A549 (cell line): ENCODE data around the gene SIGLEC9. TPM values are rescaled to one million over a fixed set of nuclear protein-coding genes. Genes with fewer than 3 reads are reported as not detected.

Source experiments
- ATAC-seq, 2 experiments: fragments of 200-7000 bp in 1 of 2; fragments of >200 bp in 1 of 2; cut with Nextera tagmentation in 1 of 2; cut with Tn5 transposase in 1 of 2; 3 replicates each; pipeline versions ENCODE4 v1.8.0 to v1.9.1; 2018 to 2020; ENCODE audit warnings: mild to moderate bottlenecking in 1 of 2, moderate library complexity in 1 of 2
- CTCF ChIA-PET: fragments of 300-600 bp; sonication (Branson Sonifier 250); formaldehyde crosslinking; extraction: SDS; loops from one replicate; lab custom pipeline; 2021; ENCODE audit warnings: antibody characterized with exemption, inconsistent platforms; lab: Yijun Ruan, JAX
- POLR2A ChIA-PET: fragments of 350-600 bp; formaldehyde crosslinking; extraction: SDS; loops from one replicate; lab custom pipeline; 2021; ENCODE audit warnings: antibody characterized with exemption, inconsistent platforms; lab: Yijun Ruan, JAX
- DNase-seq, 2 experiments: peaks; one replicate each; pipeline versions ENCODE4 v3.0.0 to v3.0.0-alpha.2; 2011 to 2016; ENCODE audit warnings: low read depth in 1 of 2, low spot score in 1 of 2
- FAIRE-seq: peaks from 2 replicates; lab custom pipeline; 2011; peaks lifted over from hg19 to GRCh38; lab: Jason Lieb, UNC
- H3K27ac ChIP-seq, 2 experiments: fragments of >200 bp; sonication (Bioruptor Twin); formaldehyde crosslinking; 3 replicates each; pipeline ENCODE4 v1.5.1; 2016 to 2017
- H3K4me1 ChIP-seq: fragments of >200 bp; sonication (Bioruptor Twin); formaldehyde crosslinking; 3 replicates; pipeline ENCODE4 v1.6.1; 2016
- H3K4me2 ChIP-seq: fragments of >200 bp; sonication (Bioruptor Twin); formaldehyde crosslinking; 3 replicates; pipeline ENCODE4 v1.6.1; 2016
- H3K4me3 ChIP-seq: fragments of >200 bp; sonication (Bioruptor Twin); formaldehyde crosslinking; 3 replicates; pipeline ENCODE4 v1.5.1; 2016
- H3K9me3 ChIP-seq: fragments of >200 bp; sonication (Bioruptor Twin); formaldehyde crosslinking; 3 replicates; pipeline ENCODE4 v1.6.1; 2016
- BCL3 ChIP-seq: fragments of >200 bp; sonication (Bioruptor Twin); formaldehyde crosslinking; IDR thresholded peaks from 3 replicates; pipeline ENCODE4 v1.6.1; 2016
- CBX8 ChIP-seq: fragments of 200-600 bp; sonication (generic); IDR thresholded peaks from 2 replicates; pipeline ENCODE4 v1.6.1; 2016
- CEBPB ChIP-seq, 2 experiments: fragments of >200 bp in 1 of 2; sonication (Bioruptor Twin) in 1 of 2; formaldehyde crosslinking in 1 of 2; IDR thresholded peaks; 2 replicates each; pipeline ENCODE4 v1.6.1; 2012 to 2016
- ESRRA ChIP-seq: fragments of 150-350 bp; IDR thresholded peaks from 2 replicates; pipeline ENCODE4 v1.6.1; 2014; ENCODE audit warnings: mild to moderate bottlenecking, low read length, borderline replicate concordance
- GATA3 ChIP-seq: IDR thresholded peaks from 2 replicates; pipeline ENCODE4 v1.6.1; 2012; ENCODE audit warnings: borderline replicate concordance
- HES2 ChIP-seq: fragments of >200 bp; sonication (Bioruptor Twin); formaldehyde crosslinking; IDR thresholded peaks from 2 replicates; pipeline ENCODE4 v1.6.1; 2016
- HMGXB4 ChIP-seq: fragments of 250-450 bp; sonication (Bioruptor Pico); IDR thresholded peaks from 2 replicates; pipeline ENCODE4 v1.5.0; 2021; ENCODE audit warnings: mild to moderate bottlenecking, moderate library complexity, borderline replicate concordance
- HOXB5 ChIP-seq: fragments of 250-450 bp; sonication (Bioruptor Pico); IDR thresholded peaks from 2 replicates; pipeline ENCODE4 v1.5.0; 2020; ENCODE audit warnings: mild to moderate bottlenecking, moderate library complexity
- JUN ChIP-seq, 2 experiments: fragments of >200 bp; sonication (Bioruptor Twin); formaldehyde crosslinking; IDR thresholded peaks; 2 replicates in 1 of 2; 3 replicates in 1 of 2; pipeline ENCODE4 v1.6.1; 2016 to 2017
- KDM1A ChIP-seq: fragments of 200-600 bp; sonication (generic); IDR thresholded peaks from 2 replicates; pipeline ENCODE4 v1.6.1; 2016; ENCODE audit warnings: low read depth, mild to moderate bottlenecking
- MAFK ChIP-seq: fragments of 450-650 bp; IDR thresholded peaks from 2 replicates; pipeline ENCODE4 v1.6.1; 2014; ENCODE audit not compliant: partially characterized antibody
- MAZ ChIP-seq: fragments of 150-350 bp; IDR thresholded peaks from 2 replicates; pipeline ENCODE4 v1.6.1; 2014; ENCODE audit warnings: antibody characterized with exemption, low read depth, low read length, borderline replicate concordance
- PBX3 ChIP-seq: IDR thresholded peaks from 2 replicates; pipeline ENCODE4 v1.6.1; 2012
- PHF8 ChIP-seq: fragments of 200-600 bp; sonication (generic); IDR thresholded peaks from 2 replicates; pipeline ENCODE4 v1.6.1; 2016; ENCODE audit warnings: low read depth, mild to moderate bottlenecking, antibody characterized with exemption, moderate library complexity, borderline replicate concordance
- RARB ChIP-seq: fragments of 250-450 bp; sonication (Bioruptor Pico); IDR thresholded peaks from 2 replicates; pipeline ENCODE4 v1.8.0; 2021; ENCODE audit warnings: mild to moderate bottlenecking, moderate library complexity
- RCOR1 ChIP-seq: fragments of 150-350 bp; IDR thresholded peaks from 2 replicates; pipeline ENCODE4 v1.6.1; 2014; ENCODE audit warnings: antibody characterized with exemption, low read length, low read depth
- RNF2 ChIP-seq: fragments of 200-600 bp; sonication (generic); IDR thresholded peaks from 2 replicates; pipeline ENCODE4 v1.6.1; 2016; ENCODE audit warnings: low read depth, mild to moderate bottlenecking, antibody characterized with exemption, moderate library complexity, borderline replicate concordance
- SREBF2 ChIP-seq: fragments of 450-650 bp; IDR thresholded peaks from 2 replicates; pipeline ENCODE4 v1.6.1; 2014; ENCODE audit warnings: mild to moderate bottlenecking, moderate library complexity
- ZFP36 ChIP-seq: fragments of 450-650 bp; IDR thresholded peaks from 2 replicates; pipeline ENCODE4 v1.6.1; 2014; ENCODE audit warnings: borderline replicate concordance; ENCODE audit not compliant: partially characterized antibody
- ZNF302 ChIP-seq: fragments of 250-450 bp; sonication (Bioruptor Pico); IDR thresholded peaks from 2 replicates; pipeline ENCODE4 v1.9.0; 2021; ENCODE audit warnings: inconsistent platforms, mild to moderate bottlenecking, moderate library complexity
- WGBS: methylation state at CpG from one replicate; pipeline ENCODE4 v1.1.6; 2017; ENCODE audit errors: missing lambda C conversion rate; 5-methylcytosine and 5-hydroxymethylcytosine counted together
- polyA plus RNA-seq, 4 experiments: library from polyadenylated mRNA; depleted of rRNA in 3 of 4; stranded (reverse); fragments of >200 nt; fragmentation: RNase III in 1 of 4; extraction: RNeasy Plus Mini Kit Qiagen cat#74134 plus additional on column Dnase treatment in 1 of 4; gene quantifications; 2 replicates in 3 of 4; 3 replicates in 1 of 4; pipeline ENCODE4 v1.2.3, GENCODE V29; 2011 to 2017
- TF ChIP-seq, protein P1 (sequence below): IDR thresholded peaks from 2 replicates; pipeline ENCODE4 v1.6.1; 2012

The SIGLEC9 gene
- polyA plus RNA-seq, 2 of the 4 experiments (the other 2 are of a cell fraction): not detected

- 26% methylated on average over 8 of the region's 8 CpGs for WGBS
- no peak overlapping the region for H3K4me2 ChIP-seq
- no peak overlapping the region for H3K4me3 ChIP-seq
- TF ChIP-seq RNF2 (no peak), GATA3 (no peak), MAZ (no peak), ESRRA (no peak), ZNF302 (CRISPR knock-in tag) (no peak), MAFK (no peak), KDM1A (no peak), CEBPB (IDR thresholded peaks at IDR 0.05) (no peak), HES2 (no peak)
- TF ChIP-seq, all 56 proteins: peak for 0
- FAIRE-seq (peak; percentile 43), DNase-seq (no peak), ATAC-seq (no peak)
- Histone ChIP-seq H3K27ac (no peak overlapping the region), H3K9me3 (peaks cover 21% of the 10 kb centered on the region), H3K4me1 (no peaks in the 10 kb centered on the region)
- CTCF ChIA-PET: interaction anchor here (1.4 kb wide), 1 partner anchor 32 kb away, joined by 3 read pairs; no protein-coding TSS in a partner anchor
- POLR2A ChIA-PET: interaction anchor here (1.2 kb wide), 1 partner anchor 10 kb away, joined by 3 read pairs; no protein-coding TSS in a partner anchor
These were observed 11.5 kb downstream of the SIGLEC9 start for GRCh38 chr19:51135986-51136762.

DNA sequence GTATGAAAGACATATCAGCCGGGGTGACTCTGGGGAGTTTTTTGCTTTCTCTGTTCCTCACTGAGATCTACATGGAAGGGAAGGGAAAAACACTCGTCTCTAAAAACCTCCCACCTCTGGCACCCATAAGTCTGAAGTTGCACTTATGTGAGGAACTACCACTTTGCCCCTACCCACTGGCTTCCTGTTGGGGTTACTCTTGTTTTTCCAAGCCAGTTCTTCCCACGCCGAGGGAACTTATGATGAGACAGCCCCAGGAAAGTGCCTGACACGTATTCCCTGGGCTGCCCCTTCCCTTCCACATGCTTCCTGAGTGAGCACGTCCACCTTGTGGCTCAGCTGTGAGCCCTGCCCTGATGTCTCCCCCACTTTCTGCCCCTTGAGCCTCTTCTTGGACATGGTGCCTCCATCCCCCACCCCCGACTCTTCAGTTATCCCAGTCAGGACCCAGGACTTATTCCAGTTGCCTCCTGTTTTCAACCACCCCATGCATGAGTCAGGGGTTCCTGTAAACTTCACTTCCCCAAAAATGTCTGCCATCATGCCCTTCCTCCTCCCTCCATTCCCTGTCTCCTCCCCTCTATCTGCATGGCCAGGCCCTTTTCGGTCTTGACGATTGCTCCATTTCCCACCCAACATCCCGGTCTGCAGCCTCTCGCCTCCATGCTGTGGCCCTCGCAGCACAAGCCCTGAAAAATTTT is 12.3 kb downstream of the SIGLEC9 start:
- Histone ChIP-seq H3K4me2 (no peak overlapping the region), H3K9me3 (peaks cover 21% of the 10 kb centered on the region), H3K27ac (no peak overlapping the region), H3K4me3 (no peak overlapping the region), H3K4me1 (no peaks in the 10 kb centered on the region)
- ChIA-PET CTCF (interaction anchor here (0.7 to 1.3 kb wide), 2 partner anchors 17 to 27 kb away, joined by 4 read pairs; no protein-coding TSS in a partner anchor), POLR2A (interaction anchor here (0.6 to 1.2 kb wide), 2 partner anchors 9 to 125 kb away, joined by 3 to 12 read pairs; no protein-coding TSS in a partner anchor)
- ATAC-seq (no peak), DNase-seq (no peak), FAIRE-seq (no peak)
- no peak for TF ChIP-seq MAFK
- TF ChIP-seq CBX8: no peak
- TF ChIP-seq ZFP36: no peak
- 23% methylated on average over 12 of the region's 12 CpGs for WGBS

- 27% methylated on average over 9 of the region's 9 CpGs for WGBS
- ChIA-PET CTCF (interaction anchor here (0.7 to 1.3 kb wide), 2 partner anchors 18 to 28 kb away, joined by 4 read pairs; no protein-coding TSS in a partner anchor), POLR2A (interaction anchor here (0.6 to 1.2 kb wide), 2 partner anchors 8 to 126 kb away, joined by 3 to 12 read pairs; no protein-coding TSS in a partner anchor)
- FAIRE-seq (no peak), DNase-seq (no peak), ATAC-seq (no peak)
- Histone ChIP-seq H3K4me3 (no peak overlapping the region), H3K4me2 (no peak overlapping the region), H3K4me1 (no peaks in the 10 kb centered on the region), H3K27ac (no peak overlapping the region), H3K9me3 (peaks cover 21% of the 10 kb centered on the region)
- TF ChIP-seq RCOR1: no peak
These were observed 13.2 kb downstream of the SIGLEC9 start for GRCh38 chr19:51137792-51138425.

DNA sequence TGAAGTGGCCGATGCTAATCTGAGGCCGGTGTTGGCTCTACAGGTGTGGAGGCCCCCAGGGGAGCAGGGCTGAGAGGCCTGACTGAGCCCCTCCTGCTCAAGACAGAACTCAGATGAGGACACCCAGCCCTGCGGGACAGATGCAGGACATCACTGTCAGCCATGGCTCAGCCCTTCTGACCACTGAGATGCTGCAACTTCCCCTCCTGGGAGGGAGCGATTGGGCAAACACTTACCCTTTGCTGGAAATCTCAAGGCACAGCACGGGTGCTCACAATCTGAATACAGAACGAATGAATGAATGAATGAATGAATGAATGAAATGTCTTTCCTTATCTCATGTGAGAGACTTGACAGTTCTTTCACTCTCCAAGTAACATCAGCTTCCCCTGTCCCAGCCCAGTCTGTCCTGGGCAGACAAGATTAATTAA is 13.9 kb downstream of the SIGLEC9 start:
- H3K9me3 ChIP-seq: peaks cover 21% of the 10 kb centered on the region
- ATAC-seq (no peak), DNase-seq (no peak), FAIRE-seq (no peak)
- H3K27ac ChIP-seq: no peak overlapping the region
- 17% methylated on average over 4 of the region's 6 CpGs for WGBS
- TF ChIP-seq PHF8 (no peak), JUN (IDR thresholded peaks at IDR 0.05) (no peak), KDM1A (no peak), PBX3 (no peak), RARB (no peak), BCL3 (no peak), HMGXB4 (no peak), HOXB5 (CRISPR knock-in tag) (no peak), MAZ (no peak), SREBF2 (no peak)
- TF ChIP-seq, protein P1, sequence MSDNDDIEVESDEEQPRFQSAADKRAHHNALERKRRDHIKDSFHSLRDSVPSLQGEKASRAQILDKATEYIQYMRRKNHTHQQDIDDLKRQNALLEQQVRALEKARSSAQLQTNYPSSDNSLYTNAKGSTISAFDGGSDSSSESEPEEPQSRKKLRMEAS: no peak
- POLR2A ChIA-PET: no interaction called here
- H3K4me2 ChIP-seq: no peak overlapping the region
- CTCF ChIA-PET: no interaction called here
- no peaks in the 10 kb centered on the region for H3K4me1 ChIP-seq
- H3K4me3 ChIP-seq: no peak overlapping the region
